ENCODE data around the gene ZNF76.
"Not testable (repeated sequence)": the region's sequence is repeated elsewhere in the genome, so short reads cannot be mapped to it uniquely, and the experiment has no call there.

Gene ZNF76

GRCh38 chr6:35300848-35301247 is 41.3 kb downstream of the ZNF76 start:
- DNase-seq (ENCODE audit: low read depth), result no peak

- DNase-seq (ENCODE audit: low read depth), result peak; percentile 75
These were observed 43.2 kb downstream of the ZNF76 start for GRCh38 chr6:35302604-35303241.

- DNase-seq (ENCODE audit: low read depth), result no peak
These were observed 44.8 kb downstream of the ZNF76 start for GRCh38 chr6:35304299-35304698.

GRCh38 chr6:35305117-35305516 is 45.6 kb downstream of the ZNF76 start:
- DNase-seq (ENCODE audit: low read depth), result no peak

- DNase-seq (ENCODE audit: low read depth), result not testable (repeated sequence)
These were observed 47.6 kb downstream of the ZNF76 start for GRCh38 chr6:35307138-35307537.

- not testable (repeated sequence) for DNase-seq (ENCODE audit: low read depth)
These were observed 49.0 kb downstream of the ZNF76 start for GRCh38 chr6:35308543-35308942.

- DNase-seq (ENCODE audit: low read depth), result no peak
These were observed 50.2 kb downstream of the ZNF76 start for GRCh38 chr6:35309611-35310264.

GRCh38 chr6:35310265-35310831 is 50.8 kb downstream of the ZNF76 start:
- DNase-seq (ENCODE audit: low read depth), result no peak

- DNase-seq (ENCODE audit: low read depth), result no peak
These were observed 52.0 kb downstream of the ZNF76 start for GRCh38 chr6:35311390-35312075.

- no peak for DNase-seq (ENCODE audit: low read depth)
These were observed 52.7 kb downstream of the ZNF76 start for GRCh38 chr6:35312076-35312800.

- DNase-seq (ENCODE audit: low read depth), result no peak
These were observed 53.3 kb downstream of the ZNF76 start for GRCh38 chr6:35312807-35313206.

- no peak for DNase-seq (ENCODE audit: low read depth)
These were observed 58.1 kb downstream of the ZNF76 start for GRCh38 chr6:35317483-35318195.

GRCh38 chr6:35318196-35319171 is 58.9 kb downstream of the ZNF76 start:
- no peak for DNase-seq (ENCODE audit: low read depth)

- DNase-seq (ENCODE audit: low read depth), result no peak
These were observed 60.0 kb downstream of the ZNF76 start for GRCh38 chr6:35319346-35320030.

- DNase-seq (ENCODE audit: low read depth), result no peak
These were observed 60.5 kb downstream of the ZNF76 start for GRCh38 chr6:35320031-35320410.

- no peak for DNase-seq (ENCODE audit: low read depth)
These were observed 61.6 kb downstream of the ZNF76 start for GRCh38 chr6:35321091-35321490.

- peak; percentile 49 for DNase-seq (ENCODE audit: low read depth)
These were observed 68.0 kb downstream of the ZNF76 start for GRCh38 chr6:35327349-35328027.

GRCh38 chr6:35328108-35328723 is 68.7 kb downstream of the ZNF76 start:
- DNase-seq (ENCODE audit: low read depth), result no peak

GRCh38 chr6:35328965-35329364 is 69.4 kb downstream of the ZNF76 start:
- not testable (repeated sequence) for DNase-seq (ENCODE audit: low read depth)
